NCI-H1105 (cell line): ENCODE data around the gene ASTN2.

Experiments
- DNase-seq: peaks from one replicate; lab custom pipeline; 2025; lab: John Stamatoyannopoulos, UW

ASTN2 gene

GRCh38 chr9:117368684-117369230 is 46.1 kb downstream of the ASTN2 start:
- DNase-seq = no peak

DNA sequence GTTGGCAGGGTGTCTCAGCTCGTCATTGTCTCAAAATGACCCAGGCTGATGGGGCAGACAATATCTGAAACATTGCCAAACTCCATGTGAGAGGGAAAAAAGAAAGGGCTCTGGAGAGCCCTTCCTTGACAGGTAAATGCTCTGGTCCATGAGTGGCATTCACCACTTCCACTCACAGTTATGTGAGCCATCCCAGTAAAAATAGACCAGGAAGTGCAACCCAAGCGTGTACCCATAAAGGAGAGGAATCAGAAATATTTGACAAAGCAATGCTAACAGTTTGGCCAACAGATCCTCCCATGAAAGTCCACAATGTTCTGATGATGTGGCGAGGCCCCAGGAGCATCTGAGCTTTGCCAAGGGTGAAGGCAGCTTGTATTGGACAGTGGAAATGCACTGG is 49.4 kb downstream of the ASTN2 start:
- peak; percentile 14 for DNase-seq

GRCh38 chr9:117363006-117363405 is 51.9 kb downstream of the ASTN2 start:
- DNase-seq = no peak

DNA sequence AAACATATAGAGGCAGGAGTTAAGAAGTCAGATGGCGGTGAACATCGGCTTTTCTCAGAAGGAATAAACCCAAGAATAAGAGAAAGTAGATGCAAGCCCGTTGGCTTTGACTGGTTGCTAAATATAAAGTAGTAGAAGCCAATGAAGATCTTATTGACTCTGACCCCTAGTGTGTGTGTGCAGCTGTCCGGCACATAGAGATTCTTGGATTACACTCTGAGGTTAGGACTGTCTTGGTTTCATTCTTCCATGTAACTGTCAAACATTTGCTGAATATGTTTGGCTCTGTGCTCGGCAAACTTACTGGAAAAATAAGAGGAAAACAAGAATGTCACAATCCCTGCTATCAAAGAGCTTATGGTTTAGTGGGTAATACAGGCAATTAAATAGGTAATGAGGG is 54.9 kb downstream of the ASTN2 start:
- no peak for DNase-seq

DNA sequence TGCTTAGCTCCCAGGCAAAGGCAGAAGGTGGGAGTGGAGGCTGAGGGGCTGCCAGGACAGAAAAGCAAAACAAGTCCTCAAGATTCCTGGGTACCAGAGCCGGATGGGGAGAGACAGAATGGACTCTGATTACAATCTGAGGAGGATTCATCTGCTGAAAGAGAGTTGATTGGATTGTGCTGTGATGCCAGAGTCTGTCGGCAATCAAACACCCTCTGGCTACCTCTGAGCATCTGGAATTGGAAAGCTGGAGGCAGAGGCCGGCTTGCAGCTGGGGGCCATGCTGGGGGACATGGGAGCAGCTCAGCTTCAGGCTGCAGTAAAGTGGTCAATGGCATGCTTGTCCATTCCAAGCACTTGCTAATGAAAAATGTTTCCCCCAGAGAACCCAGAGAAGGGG is 59.3 kb downstream of the ASTN2 start:
- no peak for DNase-seq

DNA sequence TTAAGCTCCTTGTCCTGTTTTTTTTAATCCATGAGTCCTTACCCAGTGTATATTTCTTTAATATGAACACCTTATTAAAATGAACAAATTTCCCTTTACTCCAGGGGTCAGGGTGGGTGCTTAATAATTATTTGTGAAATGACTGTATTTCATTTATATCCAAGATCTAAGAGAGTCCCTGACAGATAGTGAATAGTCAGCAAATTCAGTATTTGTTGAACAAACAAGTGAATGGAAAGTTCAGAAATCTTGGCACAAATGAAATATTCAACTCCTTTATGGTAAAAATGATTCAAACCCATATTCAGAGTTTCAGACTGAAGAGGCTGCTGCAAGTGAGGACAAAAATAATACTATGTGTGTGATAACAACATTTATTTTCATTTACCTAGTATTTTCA is 59.9 kb downstream of the ASTN2 start:
- DNase-seq = no peak

DNA sequence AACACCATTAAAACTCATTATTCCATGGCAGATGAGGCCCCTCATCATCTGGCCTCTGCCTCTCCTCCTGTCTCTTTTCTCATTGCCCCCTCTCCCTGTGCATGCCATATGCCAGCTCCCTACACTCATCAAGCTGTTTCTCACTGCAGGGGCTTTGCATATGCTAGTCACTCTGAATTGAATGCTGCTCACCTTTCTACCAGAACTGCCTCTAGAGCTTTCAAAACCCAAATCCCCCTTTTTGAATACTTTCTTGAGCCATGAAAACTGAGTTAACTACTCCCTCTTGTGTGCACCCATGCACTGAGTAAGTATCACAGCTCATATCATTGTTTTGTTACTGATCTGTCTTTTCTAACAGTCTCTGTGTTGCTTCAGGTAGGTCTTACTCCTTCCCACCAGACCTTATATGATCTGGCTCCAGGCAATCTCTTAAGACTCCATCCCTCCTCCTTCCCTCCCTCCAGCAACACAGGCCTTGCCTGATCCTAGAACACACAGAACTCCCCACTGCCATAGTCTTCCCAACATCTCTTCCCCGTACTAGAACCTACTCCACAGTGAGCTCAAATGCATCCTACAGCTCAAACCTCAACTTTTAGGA is 60.5 kb downstream of the ASTN2 start:
- no peak for DNase-seq

- no peak for DNase-seq
These were observed 69.8 kb downstream of the ASTN2 start for GRCh38 chr9:117344892-117345660.

GRCh38 chr9:117343427-117343826 is 71.4 kb downstream of the ASTN2 start:
- no peak for DNase-seq

GRCh38 chr9:117341151-117341550 is 73.7 kb downstream of the ASTN2 start:
- DNase-seq = no peak

DNA sequence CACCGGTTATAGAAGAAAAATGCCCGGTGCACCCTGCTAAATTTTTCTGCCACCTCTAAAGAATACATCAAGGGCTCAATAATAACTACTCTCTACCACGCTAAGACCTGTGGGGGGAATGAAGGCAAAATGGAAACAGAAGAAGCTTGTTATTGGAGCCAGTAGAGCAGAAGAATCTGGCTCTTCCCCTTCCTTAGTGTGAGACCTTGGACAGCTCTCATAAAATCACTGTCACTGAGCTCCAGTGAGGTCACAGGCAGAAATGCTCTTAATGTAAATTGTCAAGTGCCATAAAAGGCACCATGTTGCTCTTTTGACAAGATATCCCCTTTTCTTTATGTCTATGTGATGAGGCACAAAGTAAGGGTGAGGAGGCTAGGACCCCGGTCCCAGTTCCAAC is 74.4 kb downstream of the ASTN2 start:
- DNase-seq = no peak

- DNase-seq = no peak
These were observed 78.9 kb downstream of the ASTN2 start for GRCh38 chr9:117335837-117336433.

DNA sequence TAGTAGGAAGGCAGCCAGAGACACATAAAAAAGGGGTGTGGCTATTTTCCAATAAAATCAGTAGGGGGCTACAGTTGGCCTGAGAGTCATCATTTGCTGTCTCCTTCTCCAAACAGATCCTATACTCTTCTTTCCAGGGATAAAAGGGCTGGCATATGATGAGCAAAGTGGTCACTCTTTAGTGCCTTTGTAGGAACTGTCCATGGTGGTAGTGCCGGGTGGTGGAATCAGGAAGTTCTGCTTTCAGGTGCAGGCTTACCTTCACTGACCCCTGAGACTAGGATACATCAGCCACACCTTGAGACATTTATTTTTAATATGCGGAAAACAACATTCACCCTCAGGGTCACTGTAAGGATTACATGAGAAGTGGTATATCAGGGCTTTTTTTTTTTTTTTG is 80.8 kb downstream of the ASTN2 start:
- DNase-seq = no peak

DNA sequence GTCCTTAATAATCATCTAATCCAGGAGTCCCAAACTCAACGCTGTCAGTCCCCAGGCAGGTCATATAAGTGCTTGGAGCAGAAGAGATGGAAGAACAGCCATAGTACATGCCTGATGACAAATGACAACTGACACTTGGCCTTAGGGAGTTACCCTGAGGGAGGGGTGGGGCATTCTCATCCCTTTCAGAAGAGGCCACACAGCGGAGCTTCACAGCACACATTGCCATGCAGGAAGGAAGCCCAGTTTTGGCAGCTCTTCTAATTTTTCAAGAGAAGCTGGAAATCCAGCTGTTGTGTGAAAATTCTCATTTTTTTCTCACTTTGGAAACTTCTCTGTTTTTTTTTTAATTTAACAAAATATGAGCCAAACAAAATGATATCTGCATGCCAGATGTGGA is 89.0 kb downstream of the ASTN2 start:
- DNase-seq = no peak

DNA sequence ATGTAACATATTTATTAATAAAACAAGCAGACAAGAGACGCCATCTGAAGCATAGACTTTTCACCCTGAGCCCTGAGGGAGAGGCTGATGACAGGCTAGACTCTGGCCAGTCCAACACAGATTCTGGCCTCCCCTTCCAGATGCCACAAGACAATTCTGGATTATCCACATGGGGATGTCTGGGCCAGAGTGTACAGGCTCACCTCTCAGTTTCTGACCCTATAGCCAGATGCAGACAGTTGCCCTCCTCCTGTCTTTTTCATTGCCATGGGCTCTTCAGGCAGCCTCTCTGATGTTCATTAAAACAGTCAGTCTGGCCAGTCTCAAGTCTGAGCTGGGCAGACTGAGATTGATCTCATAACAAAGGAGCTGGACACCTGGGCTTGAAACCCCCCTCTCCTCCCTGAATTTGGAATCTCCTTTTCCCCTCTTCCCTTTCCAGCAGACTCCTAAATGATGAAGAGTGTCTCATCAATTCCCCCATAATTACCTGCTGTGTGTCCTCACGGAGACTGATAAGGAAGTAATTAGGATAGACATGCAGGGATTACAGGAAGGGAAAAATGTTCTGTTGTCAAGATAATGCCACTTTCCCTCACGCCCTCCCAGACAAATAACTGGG is 89.6 kb downstream of the ASTN2 start:
- DNase-seq = no peak

DNA sequence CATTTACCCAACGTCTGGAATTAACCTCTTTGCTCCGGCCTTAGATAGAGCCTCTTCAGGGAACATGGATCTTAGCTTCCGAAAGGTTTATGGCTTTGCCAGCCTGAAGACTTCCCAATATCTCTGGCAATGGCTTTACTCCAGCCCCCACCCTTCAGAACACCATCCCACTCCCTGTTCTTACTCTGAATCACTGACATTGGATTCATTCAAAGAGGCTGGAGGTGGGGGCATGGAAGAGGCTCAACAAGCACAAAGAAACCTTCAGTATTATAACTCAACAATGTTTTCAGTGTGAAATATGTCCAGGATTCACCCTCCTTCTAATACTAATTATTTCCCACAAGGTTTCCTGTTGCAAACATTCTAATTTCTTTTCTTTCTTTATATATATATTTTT is 91.5 kb downstream of the ASTN2 start:
- no peak for DNase-seq

GRCh38 chr9:117317192-117317591 is 97.7 kb downstream of the ASTN2 start:
- DNase-seq = no peak

DNA sequence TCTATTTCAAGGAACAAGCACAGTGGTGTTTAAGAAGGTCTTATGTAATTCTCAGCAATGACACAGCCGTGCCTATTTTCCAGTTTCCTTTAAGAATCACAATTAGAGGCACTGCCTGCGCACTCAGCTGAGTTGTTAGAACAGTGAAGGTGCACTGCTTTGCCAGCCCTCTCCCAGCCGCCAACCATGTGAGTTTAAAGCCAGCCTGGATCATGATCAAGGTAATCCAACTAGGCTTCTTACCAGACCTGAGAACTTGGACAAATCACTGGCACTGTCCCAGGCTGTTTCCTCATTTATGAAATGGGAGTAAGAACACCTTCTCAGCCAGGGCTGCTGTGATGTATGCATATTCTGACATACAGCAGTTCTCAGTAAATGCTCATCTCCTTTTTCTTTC is 99.6 kb downstream of the ASTN2 start:
- DNase-seq = no peak

- no peak for DNase-seq
These were observed 100.9 kb downstream of the ASTN2 start for GRCh38 chr9:117313989-117314388.

DNA sequence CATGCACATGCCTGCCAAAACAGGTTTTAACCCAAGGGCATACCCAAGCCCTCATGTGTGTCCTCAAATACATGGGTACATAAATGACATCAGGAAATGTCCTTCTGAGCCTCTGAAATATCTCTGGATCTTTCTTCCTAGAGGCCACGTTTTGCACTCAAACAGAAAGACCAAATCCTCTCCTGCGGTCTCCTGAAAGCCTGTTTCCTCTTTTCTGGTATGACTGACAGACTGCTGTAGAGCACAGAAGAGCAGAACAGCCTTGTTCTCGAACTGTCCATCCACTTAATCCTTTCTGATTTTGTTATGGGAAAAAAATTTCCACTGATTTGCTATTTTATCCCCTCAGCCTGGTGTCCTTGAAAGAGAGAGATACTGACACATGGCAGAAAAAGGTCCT is 107.2 kb downstream of the ASTN2 start:
- DNase-seq = no peak

GRCh38 chr9:117306032-117306431 is 108.8 kb downstream of the ASTN2 start:
- DNase-seq = no peak

GRCh38 chr9:117305454-117305853 is 109.4 kb downstream of the ASTN2 start:
- DNase-seq = no peak

- DNase-seq = no peak
These were observed 110.3 kb downstream of the ASTN2 start for GRCh38 chr9:117304549-117304948.
